ENCODE results near the gene GSC. TPM values are rescaled to one million over a fixed set of nuclear protein-coding genes. Genes with fewer than 3 reads are reported as not detected.

GSC gene
- not detected in 2 replicates for total RNA-seq

DNA sequence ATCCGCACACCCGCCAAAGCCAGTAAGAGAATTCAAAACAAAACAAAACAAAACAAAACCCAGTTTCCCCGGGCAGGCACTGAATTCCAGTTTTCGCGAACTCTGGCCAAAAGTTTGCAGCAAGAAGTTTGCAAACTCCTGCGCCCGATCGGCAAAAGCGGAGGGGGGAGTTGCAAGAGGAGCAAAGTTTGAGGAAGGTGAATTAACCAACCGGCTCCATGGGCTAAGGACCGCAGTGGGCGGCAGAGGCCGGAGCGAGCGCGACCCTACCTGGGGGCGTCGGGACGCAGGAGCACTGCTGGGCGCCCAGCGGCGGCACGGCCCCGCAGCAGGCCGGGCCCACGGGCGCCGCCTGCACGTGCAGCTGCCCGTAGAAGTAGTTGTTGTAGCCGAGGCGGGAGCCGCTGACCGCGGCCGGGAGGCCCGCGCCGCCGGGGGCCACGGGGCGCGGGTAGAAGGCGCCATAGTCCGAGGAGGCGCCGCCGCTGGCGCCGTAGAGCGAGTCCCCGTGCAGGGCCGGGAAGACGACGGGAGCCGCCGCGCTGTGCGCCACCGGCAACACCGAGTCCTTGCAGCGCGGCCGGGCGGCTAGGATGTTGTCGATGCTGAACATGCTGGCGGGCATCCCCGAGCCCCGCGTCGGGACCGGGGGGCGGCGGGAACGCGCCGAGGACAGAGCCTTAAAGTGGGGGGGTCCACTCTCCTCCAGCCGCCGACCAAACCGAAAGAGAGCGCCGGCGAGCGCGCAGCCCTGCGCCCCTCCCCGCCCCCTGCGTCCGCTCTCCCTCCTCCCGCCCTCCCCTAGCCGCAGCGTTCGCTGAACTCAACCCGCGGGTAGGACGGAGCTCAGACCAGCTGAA, at the start of gene GSC:
TSS of gene GSC (minus strand) at position 723 of the 860 bp plus-strand sequence. CDS start at position 625, 98 bp downstream.

Other genes starting within 250 kb of the GSC start
- gene SERPINA4, start 208.7 kb downstream of the GSC start, total RNA-seq: not detected in 2 replicates
- under 0.01 and 0.09 TPM in 2 replicates for gene SERPINA5, start 188.7 kb downstream of the GSC start, total RNA-seq
- 0.32 and 8.7 TPM in 2 replicates for gene SERPINA3, start 157.7 kb downstream of the GSC start, total RNA-seq